ENCODE results near the gene DCTD.

DNA sequence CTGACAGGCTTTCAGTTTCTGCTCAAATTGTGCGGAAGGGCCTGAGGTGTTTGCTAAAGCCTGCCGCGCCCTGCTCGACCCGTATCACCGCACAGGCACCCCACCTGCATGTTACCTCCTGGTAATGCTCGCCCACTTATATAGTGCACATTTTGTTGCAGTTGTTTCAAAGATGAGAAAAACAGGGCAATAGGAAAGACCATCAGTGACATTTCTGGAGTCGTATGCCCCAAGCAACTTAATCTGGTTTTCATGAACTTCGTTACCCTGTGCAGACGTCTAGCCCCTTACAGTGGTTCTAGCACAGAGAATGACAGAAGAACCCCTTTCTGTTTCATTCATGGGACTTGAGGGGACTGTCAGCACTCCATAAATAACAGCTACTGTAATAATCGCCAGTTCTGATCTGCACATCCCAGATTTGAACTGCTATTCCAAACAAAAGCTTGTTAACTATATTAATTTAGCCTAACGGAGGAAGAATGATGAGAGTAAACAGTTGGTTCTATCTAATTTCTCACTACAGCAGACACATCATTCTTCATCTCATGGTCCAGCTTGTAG, 940 bp upstream of the DCTD start:
- TF ChIP-seq POLR2A (IDR thresholded peaks at IDR 0.05; ENCODE audit: low read depth, low read length) (no peak), POLR2AphosphoS5 (IDR thresholded peaks at IDR 0.05; ENCODE audit: low read depth, low read length) (peak; percentile 35)
